Activated CD4-positive, CD25-positive, alpha-beta regulatory T cell treated with anti-CD3 and anti-CD28 coated beads, Interleukin-2, amount 50 U/mL, for 72 hours (primary cell): ENCODE results near the gene DPEP1.
"Not testable (repeated sequence)": the region's sequence is repeated elsewhere in the genome, so short reads cannot be mapped to it uniquely, and the experiment has no call there.

Experiments used
- DNase-seq: peaks from one replicate; pipeline ENCODE4 v3.0.0; 2021

Gene DPEP1

DNA sequence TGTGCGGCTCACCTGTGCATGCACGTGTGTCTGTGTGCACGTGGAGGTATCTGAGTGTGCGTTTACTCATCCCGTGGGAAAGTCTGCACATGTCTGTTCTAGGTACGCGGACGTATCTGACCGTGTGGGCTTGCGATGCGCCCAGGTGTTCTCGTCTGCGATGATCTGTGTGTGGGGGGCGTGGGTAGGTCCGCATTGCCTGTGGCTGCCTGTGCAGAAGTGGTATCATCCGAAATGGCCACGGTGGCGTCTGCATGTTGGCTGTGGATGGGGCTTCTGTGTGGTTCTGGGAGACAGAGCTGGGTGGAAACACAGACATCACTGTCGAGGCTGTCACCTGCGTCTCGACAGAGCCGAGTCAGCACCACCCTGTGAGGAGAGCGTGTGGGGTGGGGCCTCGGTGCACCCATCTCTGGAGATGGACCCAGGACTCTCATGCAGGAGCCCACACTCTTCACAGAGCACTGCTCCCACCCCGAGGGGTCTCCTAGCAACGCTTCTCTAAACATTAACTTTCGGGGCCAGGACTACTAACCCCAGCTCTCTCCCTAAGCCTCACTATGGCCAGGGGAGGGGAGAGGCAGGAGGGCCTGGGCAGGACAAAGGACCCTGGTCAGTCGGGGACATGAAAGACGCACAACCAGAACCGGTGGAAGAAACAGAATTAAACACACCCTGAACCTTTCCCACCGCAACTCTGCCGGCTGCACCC lies 8.4 kb downstream of the DPEP1 start:
- no peak for DNase-seq

GRCh38 chr16:89623511-89624261 lies 10.2 kb downstream of the DPEP1 start:
- DNase-seq: no peak

DNA sequence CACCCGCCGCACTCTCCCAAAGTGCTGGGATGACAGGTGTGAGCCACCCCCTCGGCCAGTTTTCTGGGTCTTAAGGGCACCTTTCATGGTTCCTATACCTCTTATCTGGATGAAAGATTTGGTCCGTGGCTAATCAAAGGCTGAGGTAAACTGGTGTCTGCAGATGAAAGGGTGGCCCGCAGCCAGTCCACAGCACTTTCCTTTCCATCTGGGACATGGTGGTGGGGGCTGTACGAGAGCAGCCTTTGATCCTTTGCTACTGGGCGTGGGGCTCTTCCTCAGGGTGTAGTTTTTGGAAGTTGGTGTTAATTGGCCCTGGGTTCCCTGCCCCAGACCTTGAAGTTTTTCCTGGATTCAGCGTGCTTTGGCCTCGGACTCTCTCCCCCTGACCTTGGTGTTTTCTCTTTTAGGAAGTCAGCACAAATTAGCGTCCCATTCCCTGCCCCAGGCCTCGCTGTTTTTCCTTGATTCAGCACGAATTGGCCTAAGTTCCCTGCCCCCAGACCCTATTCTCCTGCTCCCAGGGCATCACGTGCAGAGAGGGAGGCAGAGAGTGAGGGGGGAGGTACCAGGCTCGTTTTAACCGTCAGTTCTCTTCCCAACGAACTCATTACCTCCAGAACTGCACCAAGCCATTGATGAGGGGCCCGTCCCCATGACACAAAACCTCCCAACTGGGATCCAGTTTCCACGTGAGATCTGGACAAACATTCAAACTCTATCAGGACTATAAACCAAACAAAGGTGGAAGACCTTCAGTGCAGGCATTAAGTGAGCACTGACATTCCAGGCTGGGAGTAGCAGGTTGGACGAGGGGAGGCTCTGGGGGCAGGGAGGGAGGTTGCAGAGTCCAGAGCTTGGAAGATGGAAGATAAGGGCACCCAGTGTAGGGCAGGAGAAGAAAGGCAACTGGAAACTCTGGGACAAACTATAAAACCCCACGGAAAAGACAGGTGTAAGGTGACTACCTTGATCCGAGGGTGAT lies 11.6 kb downstream of the DPEP1 start:
- DNase-seq: no peak

DNA sequence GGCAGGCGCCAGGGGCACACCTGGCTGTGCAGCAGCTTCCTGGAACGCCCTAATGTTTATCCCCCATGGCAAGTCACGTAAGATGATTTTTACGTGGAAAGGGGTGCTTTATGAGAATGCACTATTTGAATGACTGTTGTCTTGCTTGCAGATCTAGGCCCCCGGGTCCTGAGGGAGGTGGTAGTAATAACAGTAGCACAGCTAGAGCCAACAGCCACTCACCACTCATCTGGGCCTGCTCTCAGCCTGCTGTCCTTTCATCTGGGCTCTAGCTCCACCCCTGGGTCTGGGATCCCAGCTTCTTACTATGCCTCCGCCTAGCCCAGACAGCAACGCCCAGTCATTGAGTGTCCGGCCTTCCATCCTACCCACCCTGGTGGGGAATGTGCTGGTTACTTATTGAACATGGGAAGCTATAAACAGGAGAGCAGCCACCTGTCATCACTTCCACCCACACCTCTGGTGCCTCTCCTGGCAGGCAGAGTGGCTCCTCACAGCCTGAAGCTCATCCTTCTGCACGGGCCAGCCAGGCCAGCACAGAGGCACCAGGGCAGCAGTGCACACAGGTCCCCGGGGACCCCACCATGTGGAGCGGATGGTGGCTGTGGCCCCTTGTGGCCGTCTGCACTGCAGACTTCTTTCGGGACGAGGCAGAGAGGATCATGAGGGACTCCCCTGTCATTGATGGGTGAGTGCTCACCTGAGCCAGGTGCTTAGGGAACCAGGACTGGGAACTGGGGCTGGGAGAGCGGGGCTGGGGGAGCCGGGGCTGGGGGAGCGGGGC lies 16.6 kb downstream of the DPEP1 start:
- DNase-seq: no peak

- DNase-seq: no peak
These were observed 19.7 kb downstream of the DPEP1 start for GRCh38 chr16:89633064-89633631.

- not testable (repeated sequence) for DNase-seq
These were observed 21.3 kb downstream of the DPEP1 start for GRCh38 chr16:89634463-89635385.

GRCh38 chr16:89636663-89637062 lies 23.2 kb downstream of the DPEP1 start:
- DNase-seq: no peak

DNA sequence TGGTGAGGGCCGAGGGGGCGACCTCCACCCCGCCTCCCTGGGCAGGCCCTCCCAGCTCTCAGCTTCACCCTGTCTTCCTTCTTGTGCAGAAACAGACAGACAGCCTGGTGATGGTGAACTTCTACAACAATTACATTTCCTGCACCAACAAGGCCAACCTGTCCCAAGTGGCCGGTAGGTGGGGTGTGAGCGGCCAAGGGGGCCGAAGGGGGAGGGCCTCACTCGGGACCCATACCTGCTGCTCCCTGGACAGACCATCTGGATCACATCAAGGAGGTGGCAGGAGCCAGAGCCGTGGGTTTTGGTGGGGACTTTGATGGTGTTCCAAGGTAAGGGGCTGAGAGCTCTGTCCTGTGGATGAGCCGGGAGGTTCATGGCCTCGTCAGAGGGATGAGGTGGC lies 23.9 kb downstream of the DPEP1 start:
- no peak for DNase-seq

DNA sequence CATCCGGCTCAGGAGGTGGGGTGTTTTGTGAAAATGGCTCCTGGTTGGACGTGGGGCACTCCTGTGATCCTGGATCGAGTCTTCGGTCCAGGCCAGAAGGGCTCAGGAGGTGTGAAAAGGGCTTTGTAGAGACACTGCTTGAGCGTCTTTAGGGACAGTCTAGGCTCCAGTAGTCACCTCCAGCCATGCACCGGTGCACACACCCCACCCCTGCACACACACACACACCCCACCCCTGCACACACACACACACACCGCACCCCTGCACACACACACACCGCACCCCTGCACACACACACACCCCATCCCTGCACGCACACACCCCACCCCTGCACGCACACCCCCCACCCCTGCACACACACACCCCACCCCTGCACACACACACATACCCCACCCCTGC lies 25.0 kb downstream of the DPEP1 start:
- DNase-seq: no peak

DNA sequence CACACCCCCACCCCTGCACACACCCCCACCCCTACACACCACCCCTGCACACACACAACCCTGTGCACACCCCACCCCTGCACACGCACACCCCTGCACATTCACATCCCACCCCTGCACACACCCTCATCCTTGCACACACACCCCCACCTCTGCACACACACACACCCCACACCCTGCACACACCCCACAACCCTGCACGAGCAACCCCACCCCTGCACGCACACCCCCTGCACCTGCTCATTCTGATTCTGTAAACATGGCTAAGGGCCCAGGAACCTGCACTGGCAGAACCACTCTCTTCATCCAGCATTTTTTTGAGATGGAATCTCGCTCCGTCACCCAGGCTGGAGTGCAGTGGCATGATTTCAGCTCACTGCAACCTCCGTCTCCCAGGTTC lies 25.9 kb downstream of the DPEP1 start:
- no peak for DNase-seq

DNA sequence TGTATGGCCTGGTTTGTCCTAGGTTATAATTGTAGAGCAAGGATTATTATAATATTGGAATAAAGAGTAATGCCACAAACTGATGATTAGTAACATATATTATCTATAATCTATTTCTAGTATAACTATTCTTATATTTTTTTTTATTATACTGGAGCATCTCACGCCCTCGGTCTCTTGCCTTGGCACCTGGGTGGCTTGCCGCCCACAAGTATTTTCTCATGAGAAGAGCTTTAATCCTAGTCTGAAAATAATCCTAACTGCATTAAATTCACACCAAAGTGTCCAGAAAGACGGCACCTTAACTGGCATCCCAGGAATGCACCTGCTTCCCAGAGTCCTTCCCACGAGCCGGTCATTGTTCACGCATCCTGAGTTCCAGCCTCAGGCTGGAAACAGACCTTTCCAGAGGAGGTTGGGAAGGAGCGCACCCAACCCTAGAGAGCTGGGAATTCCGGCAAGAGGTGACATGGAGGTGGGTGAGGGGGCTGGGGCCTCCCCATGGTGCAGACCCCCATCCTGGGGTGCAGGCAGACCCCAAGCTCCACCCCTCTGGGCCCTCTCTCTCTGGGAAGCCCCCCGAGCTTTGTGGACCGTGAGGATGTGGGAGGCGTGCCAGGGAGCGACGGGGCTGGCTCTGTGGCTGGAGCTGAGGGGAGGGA lies 28.1 kb downstream of the DPEP1 start:
- no peak for DNase-seq

DNA sequence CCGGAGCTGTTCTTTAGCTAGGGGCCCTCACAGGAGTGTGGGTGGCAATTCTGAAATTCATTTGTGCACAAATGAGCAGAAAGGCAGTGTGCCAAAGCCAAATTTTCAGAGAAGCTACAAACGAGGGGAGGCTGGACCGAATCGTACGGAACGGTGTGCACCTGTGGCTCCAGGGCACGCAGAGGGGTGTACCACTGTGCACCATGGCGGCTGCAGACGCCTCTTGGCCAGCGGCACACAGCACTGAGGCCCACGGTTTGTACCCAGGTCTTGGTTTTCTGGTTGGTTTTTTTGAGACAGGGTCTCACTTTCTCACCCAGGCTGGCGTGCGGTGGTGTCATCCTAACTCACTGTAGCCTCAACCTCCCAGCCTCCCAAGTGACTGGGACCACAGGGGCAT lies 29.1 kb downstream of the DPEP1 start:
- no peak for DNase-seq

- no peak for DNase-seq
These were observed 30.4 kb downstream of the DPEP1 start for GRCh38 chr16:89643769-89644300.

DNA sequence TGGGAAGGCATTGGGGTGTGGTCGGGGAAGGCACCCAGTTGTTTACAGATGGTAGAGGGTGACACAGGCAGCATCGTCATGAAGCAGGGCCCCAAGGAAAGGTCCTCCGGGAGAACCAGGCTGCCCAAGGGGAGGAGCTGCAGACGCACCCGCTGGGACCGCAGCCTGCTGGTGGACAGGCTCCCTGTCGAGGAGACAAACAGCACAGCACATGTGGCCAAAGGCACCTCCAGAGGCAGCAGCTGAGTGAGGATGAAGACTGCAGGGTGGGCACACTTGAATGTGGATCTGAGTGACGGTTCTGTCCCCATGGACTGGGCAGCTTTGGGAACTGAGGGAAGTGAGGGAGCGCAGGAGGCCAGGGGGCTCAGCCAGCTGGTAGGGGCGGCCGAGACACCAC lies 31.7 kb downstream of the DPEP1 start:
- no peak for DNase-seq

- no peak for DNase-seq
These were observed 32.8 kb downstream of the DPEP1 start for GRCh38 chr16:89646270-89646669.

DNA sequence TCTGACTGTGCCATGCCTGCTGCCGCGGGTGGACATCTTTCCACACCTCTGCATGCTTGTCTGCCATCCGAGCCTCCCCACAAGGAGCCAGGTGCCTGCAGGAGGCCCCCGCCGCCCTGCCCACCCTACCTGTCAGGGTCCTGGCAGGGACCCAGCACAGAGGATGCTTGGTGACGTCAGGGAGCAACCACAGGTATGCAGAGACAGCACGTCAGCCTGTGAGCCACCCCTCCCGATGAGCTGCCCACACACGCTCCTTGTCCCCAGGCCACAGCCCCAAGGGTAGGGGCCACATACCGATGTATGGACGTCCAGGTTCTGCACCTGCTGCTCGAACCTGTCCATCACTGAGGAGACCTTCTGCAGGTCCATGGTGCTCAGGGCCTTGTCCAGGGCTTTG lies 33.5 kb downstream of the DPEP1 start:
- no peak for DNase-seq

DNA sequence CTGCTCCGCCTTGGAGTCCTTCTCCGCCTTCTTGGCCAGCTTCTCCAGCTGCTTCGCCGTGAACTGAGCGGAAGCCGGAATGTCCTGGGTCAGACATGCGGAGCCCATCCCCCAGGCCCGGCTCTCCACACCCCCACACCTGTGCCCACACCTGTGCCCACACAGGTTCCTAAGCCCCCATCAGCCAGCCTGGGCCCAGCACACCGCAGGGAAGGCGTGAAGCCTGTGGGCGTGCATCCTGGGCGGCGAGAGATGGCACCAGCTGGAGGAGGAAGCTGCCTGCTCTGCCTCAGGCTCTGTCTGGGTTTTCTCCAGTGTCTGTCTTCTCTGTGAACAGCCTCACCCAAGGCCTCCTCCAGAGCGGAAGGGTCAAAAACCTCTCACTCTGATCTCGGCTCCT lies 38.1 kb downstream of the DPEP1 start:
- DNase-seq: no peak

- no peak for DNase-seq
These were observed 40.3 kb downstream of the DPEP1 start for GRCh38 chr16:89653656-89654295.

- DNase-seq: no peak
These were observed 41.7 kb downstream of the DPEP1 start for GRCh38 chr16:89655062-89655643.
